OCI-LY1 (cell line): ENCODE results near the gene KIF16B.

ENCODE experiments used
- H2AFZ ChIP-seq: fragments of 200-600 bp; sonication (generic), shearing (Covaris generic); 2 replicates; pipeline ENCODE4 v1.6.0; 2014; ENCODE audit warnings: antibody characterized with exemption, mild to moderate bottlenecking, low read length
- H3F3A ChIP-seq: fragments of 200-600 bp; sonication (generic), shearing (Covaris generic); 2 replicates; pipeline ENCODE4 v1.6.0; 2014; ENCODE audit warnings: mild to moderate bottlenecking, antibody characterized with exemption, low read length, moderate library complexity; ENCODE audit not compliant: insufficient read depth
- H3K27ac ChIP-seq: fragments of 200-600 bp; sonication (generic); 2 replicates; pipeline ENCODE4 v1.5.1; 2014; ENCODE audit warnings: low read length, mixed run types, mild to moderate bottlenecking, low read depth; ENCODE audit not compliant: poor library complexity, severe bottlenecking
- H3K27me3 ChIP-seq: fragments of 200-600 bp; sonication (generic); 2 replicates; pipeline ENCODE4 v1.6.0; 2014; ENCODE audit warnings: antibody characterized with exemption, mild to moderate bottlenecking, low read length, moderate library complexity; ENCODE audit not compliant: insufficient read depth
- H3K36me3 ChIP-seq: fragments of 200-600 bp; sonication (generic); 2 replicates; pipeline ENCODE4 v1.6.1; 2014; ENCODE audit warnings: mild to moderate bottlenecking, antibody characterized with exemption, low read length, moderate library complexity, mixed read lengths; ENCODE audit not compliant: insufficient read depth
- H3K4me1 ChIP-seq: fragments of 200-600 bp; sonication (generic); 2 replicates; pipeline ENCODE4 v1.5.1; 2014; ENCODE audit warnings: mild to moderate bottlenecking, low read length, moderate library complexity; ENCODE audit not compliant: insufficient read depth, severe bottlenecking
- H3K4me2 ChIP-seq: fragments of 200-600 bp; sonication (generic), shearing (Covaris generic); 2 replicates; pipeline ENCODE4 v1.6.1; 2014; ENCODE audit warnings: low read length
- H3K4me3 ChIP-seq: fragments of 200-600 bp; sonication (generic); 2 replicates; pipeline ENCODE4 v1.5.1; 2014; ENCODE audit warnings: low read length, low read depth, mild to moderate bottlenecking, mixed read lengths; ENCODE audit not compliant: poor library complexity, severe bottlenecking
- H3K79me2 ChIP-seq: fragments of 200-600 bp; shearing (Covaris generic); 2 replicates; pipeline ENCODE4 v1.6.1; 2016; ENCODE audit warnings: mixed run types, low read length, mixed read lengths; ENCODE audit not compliant: insufficient read depth
- H3K9ac ChIP-seq: fragments of 200-600 bp; sonication (generic), shearing (Covaris generic); 2 replicates; pipeline ENCODE4 v1.6.1; 2014; ENCODE audit warnings: mild to moderate bottlenecking, low read length, mixed read lengths
- H3K9me2 ChIP-seq: fragments of 200-600 bp; sonication (generic), shearing (Covaris generic); 2 replicates; pipeline ENCODE4 v1.6.1; 2014; ENCODE audit warnings: low read depth, mild to moderate bottlenecking, low read length, mixed read lengths
- H3K9me3 ChIP-seq: fragments of 200-600 bp; shearing (Covaris generic); 2 replicates; pipeline ENCODE4 v1.6.1; 2014; ENCODE audit warnings: low read length, mixed read lengths
- H4K20me1 ChIP-seq: fragments of 200-600 bp; sonication (generic), shearing (Covaris generic); 2 replicates; pipeline ENCODE4 v1.6.0; 2016; ENCODE audit warnings: mild to moderate bottlenecking, low read length; ENCODE audit not compliant: insufficient read depth
- CTCF ChIP-seq: fragments of 200-600 bp; sonication (generic), shearing (Covaris generic); IDR thresholded peaks from 2 replicates; pipeline ENCODE4 v1.5.1; 2017; ENCODE audit warnings: mild to moderate bottlenecking, antibody characterized with exemption, low read length, moderate library complexity, mixed read lengths
- EZH2 ChIP-seq: fragments of 200-600 bp; sonication (generic), shearing (Covaris generic); IDR thresholded peaks from 2 replicates; pipeline ENCODE4 v1.8.0; 2017; ENCODE audit warnings: borderline replicate concordance, mixed run types, mild to moderate bottlenecking, antibody characterized with exemption, low read length, moderate library complexity, mixed read lengths

Gene KIF16B

DNA sequence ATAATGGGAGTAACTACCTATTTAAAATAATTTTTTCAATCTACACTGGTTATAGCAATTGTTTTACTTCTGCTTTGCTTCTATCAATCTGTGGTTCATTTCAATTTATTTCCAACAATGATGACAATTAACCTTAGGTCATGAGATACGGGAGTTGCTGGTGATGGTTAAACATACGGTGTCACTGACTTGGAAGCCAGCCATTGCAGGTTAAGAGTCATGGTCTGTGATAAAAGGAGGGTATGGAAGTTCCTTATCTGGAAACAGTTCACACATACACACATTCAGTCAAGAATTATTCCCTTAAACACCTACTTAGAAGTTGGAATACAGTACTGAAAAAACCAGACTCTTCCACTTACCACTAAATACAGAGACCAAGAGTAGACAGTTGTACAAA lies 180.0 kb downstream of the KIF16B start:
- Histone ChIP-seq H3K9me3 (no peaks in the 10 kb centered on the region), H3K36me3 (no peaks in the 10 kb centered on the region), H3K4me3 (no peak overlapping the region), H3F3A (no peaks in the 10 kb centered on the region), H2AFZ (no peak overlapping the region), H3K9me2 (no peaks in the 10 kb centered on the region), H4K20me1 (no peaks in the 10 kb centered on the region), H3K27ac (no peak overlapping the region), H3K9ac (no peak overlapping the region), H3K4me2 (no peak overlapping the region), H3K4me1 (peaks cover 6% of the 10 kb centered on the region), H3K79me2 (no peaks in the 10 kb centered on the region), H3K27me3 (no peaks in the 10 kb centered on the region)
- TF ChIP-seq CTCF (no peak), EZH2 (no peak)

DNA sequence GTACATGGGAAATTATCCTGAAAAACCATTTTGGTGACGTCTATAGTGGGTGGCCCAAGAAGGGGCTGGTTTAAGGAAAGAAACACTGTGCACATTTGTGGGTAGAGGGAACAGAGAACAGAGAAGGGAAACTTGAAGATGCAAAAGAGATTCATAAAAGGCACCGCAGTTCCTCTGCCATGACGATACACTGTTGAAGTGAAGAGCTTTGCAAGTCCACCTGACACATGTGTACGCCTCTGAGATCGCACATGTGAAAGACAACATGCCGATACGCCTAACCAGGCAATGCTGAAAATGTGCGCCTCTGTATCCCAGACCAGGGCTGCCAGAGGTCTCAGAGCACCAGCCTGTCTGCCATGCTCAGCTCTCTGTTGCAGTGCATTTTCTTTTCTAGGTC lies 180.9 kb downstream of the KIF16B start:
- Histone ChIP-seq H3K4me2 (no peak overlapping the region; the same call in 1 of the 2 replicates), H3K27ac (no peak overlapping the region), H3K27me3 (no peaks in the 10 kb centered on the region), H3K79me2 (no peaks in the 10 kb centered on the region), H3F3A (no peaks in the 10 kb centered on the region), H2AFZ (no peak overlapping the region), H3K9ac (no peak overlapping the region), H3K4me1 (peaks cover 6% of the 10 kb centered on the region), H3K4me3 (no peak overlapping the region), H3K9me2 (no peaks in the 10 kb centered on the region), H3K36me3 (no peaks in the 10 kb centered on the region), H3K9me3 (no peaks in the 10 kb centered on the region), H4K20me1 (no peaks in the 10 kb centered on the region)
- TF ChIP-seq EZH2, result no peak
- TF ChIP-seq CTCF, result no peak

GRCh38 chr20:16390991-16391390 lies 182.3 kb downstream of the KIF16B start:
- Histone ChIP-seq H3K79me2 (no peaks in the 10 kb centered on the region), H3K9me2 (no peaks in the 10 kb centered on the region), H3K27ac (no peak overlapping the region), H3K9me3 (no peaks in the 10 kb centered on the region), H4K20me1 (no peaks in the 10 kb centered on the region), H3K27me3 (no peaks in the 10 kb centered on the region), H3K9ac (no peak overlapping the region), H3K4me2 (no peak overlapping the region), H2AFZ (no peak overlapping the region), H3F3A (no peaks in the 10 kb centered on the region), H3K4me1 (peaks cover 6% of the 10 kb centered on the region), H3K36me3 (no peaks in the 10 kb centered on the region), H3K4me3 (no peak overlapping the region)
- TF ChIP-seq CTCF, result no peak
- no peak for TF ChIP-seq EZH2
